A549 (cell line): Measurements from ENCODE around the gene LRRC14B. TPM values are rescaled to one million over a fixed set of nuclear protein-coding genes. Genes with fewer than 3 reads are reported as not detected.
A peak's percentile ranks its signal among the peaks of the same experiment; 100 is the strongest.

Source experiments
- ATAC-seq, 2 experiments: fragments of 200-7000 bp in 1 of 2; fragments of >200 bp in 1 of 2; cut with Nextera tagmentation in 1 of 2; cut with Tn5 transposase in 1 of 2; 3 replicates each; pipeline versions ENCODE4 v1.8.0 to v1.9.1; 2018 to 2020; ENCODE audit warnings: mild to moderate bottlenecking in 1 of 2, moderate library complexity in 1 of 2
- CTCF ChIA-PET: fragments of 300-600 bp; sonication (Branson Sonifier 250); formaldehyde crosslinking; extraction: SDS; loops from one replicate; lab custom pipeline; 2021; ENCODE audit warnings: antibody characterized with exemption, inconsistent platforms; lab: Yijun Ruan, JAX
- POLR2A ChIA-PET: fragments of 350-600 bp; formaldehyde crosslinking; extraction: SDS; loops from one replicate; lab custom pipeline; 2021; ENCODE audit warnings: antibody characterized with exemption, inconsistent platforms; lab: Yijun Ruan, JAX
- DNase-seq, 2 experiments: peaks; one replicate each; pipeline versions ENCODE4 v3.0.0 to v3.0.0-alpha.2; 2011 to 2016; ENCODE audit warnings: low read depth in 1 of 2, low spot score in 1 of 2
- FAIRE-seq: peaks from 2 replicates; lab custom pipeline; 2011; peaks lifted over from hg19 to GRCh38; lab: Jason Lieb, UNC
- H3K27ac ChIP-seq, 2 experiments: fragments of >200 bp; sonication (Bioruptor Twin); formaldehyde crosslinking; 3 replicates each; pipeline ENCODE4 v1.5.1; 2016 to 2017
- H3K4me1 ChIP-seq: fragments of >200 bp; sonication (Bioruptor Twin); formaldehyde crosslinking; 3 replicates; pipeline ENCODE4 v1.6.1; 2016
- H3K4me2 ChIP-seq: fragments of >200 bp; sonication (Bioruptor Twin); formaldehyde crosslinking; 3 replicates; pipeline ENCODE4 v1.6.1; 2016
- H3K4me3 ChIP-seq: fragments of >200 bp; sonication (Bioruptor Twin); formaldehyde crosslinking; 3 replicates; pipeline ENCODE4 v1.5.1; 2016
- H3K9me3 ChIP-seq: fragments of >200 bp; sonication (Bioruptor Twin); formaldehyde crosslinking; 3 replicates; pipeline ENCODE4 v1.6.1; 2016
- BCL3 ChIP-seq: fragments of >200 bp; sonication (Bioruptor Twin); formaldehyde crosslinking; IDR thresholded peaks from 3 replicates; pipeline ENCODE4 v1.6.1; 2016
- CBX2 ChIP-seq: fragments of 200-600 bp; sonication (generic); IDR thresholded peaks from 2 replicates; pipeline ENCODE4 v1.6.1; 2016; ENCODE audit warnings: low read depth, mild to moderate bottlenecking, borderline replicate concordance
- CHD2 ChIP-seq: fragments of 150-350 bp; IDR thresholded peaks from 2 replicates; pipeline ENCODE4 v1.6.1; 2014; ENCODE audit warnings: low read length; ENCODE audit not compliant: partially characterized antibody
- CTCF ChIP-seq: fragments of >200 bp; sonication (Bioruptor Twin); formaldehyde crosslinking; IDR thresholded peaks from 3 replicates; pipeline ENCODE4 v1.5.1; 2016
- E2F6 ChIP-seq: IDR thresholded peaks from 2 replicates; pipeline ENCODE4 v1.6.1; 2012; ENCODE audit warnings: low read depth, borderline replicate concordance
- EHMT2 ChIP-seq: fragments of 200-600 bp; sonication (generic); IDR thresholded peaks from 2 replicates; pipeline ENCODE4 v1.6.1; 2016; ENCODE audit warnings: antibody characterized with exemption, low read depth, mild to moderate bottlenecking, moderate library complexity
- ELK1 ChIP-seq: fragments of 150-350 bp; IDR thresholded peaks from 2 replicates; pipeline ENCODE4 v1.6.1; 2014; ENCODE audit warnings: low read depth, mild to moderate bottlenecking, low read length
- ESRRA ChIP-seq: fragments of 150-350 bp; IDR thresholded peaks from 2 replicates; pipeline ENCODE4 v1.6.1; 2014; ENCODE audit warnings: mild to moderate bottlenecking, low read length, borderline replicate concordance
- FOSB ChIP-seq: fragments of 250-450 bp; sonication (Bioruptor Pico); IDR thresholded peaks from 2 replicates; pipeline ENCODE4 v1.5.0; 2020; ENCODE audit warnings: mild to moderate bottlenecking, moderate library complexity
- HDAC2 ChIP-seq: fragments of 200-600 bp; sonication (generic); IDR thresholded peaks from 2 replicates; pipeline ENCODE4 v1.6.1; 2016
- HES2 ChIP-seq: fragments of >200 bp; sonication (Bioruptor Twin); formaldehyde crosslinking; IDR thresholded peaks from 2 replicates; pipeline ENCODE4 v1.6.1; 2016
- HOXA7 ChIP-seq: fragments of 250-450 bp; sonication (Bioruptor Pico); IDR thresholded peaks from 2 replicates; pipeline ENCODE4 v1.5.0; 2020; ENCODE audit warnings: mild to moderate bottlenecking, moderate library complexity
- JUNB ChIP-seq: fragments of >200 bp; sonication (Bioruptor Twin); formaldehyde crosslinking; IDR thresholded peaks from 2 replicates; pipeline ENCODE4 v1.6.1; 2016
- POLR2AphosphoS2 ChIP-seq: conservative IDR thresholded peaks from 2 replicates; pipeline ENCODE4 v1.6.1; 2012; ENCODE audit warnings: low read length, improper control_type of control experiment, inconsistent platforms
- RNF2 ChIP-seq: fragments of 200-600 bp; sonication (generic); IDR thresholded peaks from 2 replicates; pipeline ENCODE4 v1.6.1; 2016; ENCODE audit warnings: low read depth, mild to moderate bottlenecking, antibody characterized with exemption, moderate library complexity, borderline replicate concordance
- TP53 ChIP-seq: fragments of 250-450 bp; sonication (Bioruptor Pico); IDR thresholded peaks from 2 replicates; pipeline ENCODE4 v1.5.0; 2021; ENCODE audit warnings: mild to moderate bottlenecking, moderate library complexity
- ZFP36 ChIP-seq: fragments of 450-650 bp; IDR thresholded peaks from 2 replicates; pipeline ENCODE4 v1.6.1; 2014; ENCODE audit warnings: borderline replicate concordance; ENCODE audit not compliant: partially characterized antibody
- ZSCAN20 ChIP-seq: fragments of 250-450 bp; sonication (Bioruptor Pico); IDR thresholded peaks from 2 replicates; pipeline ENCODE4 v1.8.0; 2022; ENCODE audit warnings: mild to moderate bottlenecking, moderate library complexity
- WGBS: methylation state at CpG from one replicate; pipeline ENCODE4 v1.1.6; 2017; ENCODE audit errors: missing lambda C conversion rate; 5-methylcytosine and 5-hydroxymethylcytosine counted together
- polyA plus RNA-seq, 4 experiments: library from polyadenylated mRNA; depleted of rRNA in 3 of 4; stranded (reverse); fragments of >200 nt; fragmentation: RNase III in 1 of 4; extraction: RNeasy Plus Mini Kit Qiagen cat#74134 plus additional on column Dnase treatment in 1 of 4; gene quantifications; 2 replicates in 3 of 4; 3 replicates in 1 of 4; pipeline ENCODE4 v1.2.3, GENCODE V29; 2011 to 2017

The LRRC14B gene
- polyA plus RNA-seq, 2 of the 4 experiments (the other 2 are of a cell fraction) = not detected

- Histone ChIP-seq H3K4me2 (no peak overlapping the region), H3K4me1 (no peaks in the 10 kb centered on the region; the same call in 2 of the 3 replicates), H3K9me3 (no peaks in the 10 kb centered on the region), H3K4me3 (no peak overlapping the region), H3K27ac (no peak overlapping the region)
- no peak for FAIRE-seq
- 94% methylated on average over 30 of the region's 30 CpGs for WGBS
- DNase-seq = no peak
- ATAC-seq = no peak
- POLR2A ChIA-PET = no interaction called here
- TF ChIP-seq CBX2 = no peak
- TF ChIP-seq HES2 = no peak
- no peak for TF ChIP-seq BCL3
- TF ChIP-seq TP53 (CRISPR knock-in tag) = no peak
- TF ChIP-seq CTCF = no peak
- TF ChIP-seq HDAC2 = no peak
- CTCF ChIA-PET = interaction anchor here (1.6 kb wide), 1 partner anchor 9 kb away, joined by 3 read pairs; no protein-coding TSS in a partner anchor
Measured at GRCh38 chr5:204966-205670, 13.8 kb downstream of the LRRC14B start.

GRCh38 chr5:206406-206805 is 15.1 kb downstream of the LRRC14B start:
- no peak for FAIRE-seq
- WGBS = 82% methylated on average over 11 of the region's 11 CpGs
- DNase-seq = no peak
- ChIA-PET POLR2A (no interaction called here), CTCF (interaction anchor here (1.6 kb wide), 1 partner anchor 7 kb away, joined by 3 read pairs; no protein-coding TSS in a partner anchor)
- H3K4me3 ChIP-seq = no peak overlapping the region
- TF ChIP-seq ZSCAN20 (no peak), POLR2AphosphoS2 (no peak), E2F6 (no peak), ZFP36 (no peak), ELK1 (no peak), CHD2 (no peak), EHMT2 (no peak), JUNB (no peak), HOXA7 (no peak), HES2 (no peak), FOSB (CRISPR knock-in tag) (no peak), ESRRA (no peak), RNF2 (no peak)
- no peaks in the 10 kb centered on the region for H3K9me3 ChIP-seq
- no peak overlapping the region for H3K4me2 ChIP-seq
- no peak overlapping the region for H3K27ac ChIP-seq
- ATAC-seq = peak in 1 of 2 experiments; percentile 46; a peak in 2 of 6 replicates
- H3K4me1 ChIP-seq = no peaks in the 10 kb centered on the region; the same call in 2 of the 3 replicates
